ENCODE data around the gene IPO9.
"Not testable (repeated sequence)": the region's sequence is repeated elsewhere in the genome, so short reads cannot be mapped to it uniquely, and the experiment has no call there.

IPO9 gene

GRCh38 chr1:201810466-201811216, 18.3 kb upstream of the IPO9 start:
- no peak for DNase-seq

- no peak for DNase-seq
Measured at GRCh38 chr1:201813226-201813625, 15.7 kb upstream of the IPO9 start.

GRCh38 chr1:201816309-201816854, 12.6 kb upstream of the IPO9 start:
- DNase-seq = no peak

GRCh38 chr1:201818971-201819750, 9.8 kb upstream of the IPO9 start:
- no peak for DNase-seq

GRCh38 chr1:201820413-201820812, 8.5 kb upstream of the IPO9 start:
- DNase-seq = no peak

- no peak for DNase-seq
Measured at GRCh38 chr1:201825245-201825644, 3.7 kb upstream of the IPO9 start.

- DNase-seq = no peak
Measured at GRCh38 chr1:201826830-201827229, 2.1 kb upstream of the IPO9 start.

GRCh38 chr1:201827321-201828216, 1.4 kb upstream of the IPO9 start:
- DNase-seq = no peak

GRCh38 chr1:201828217-201828819, 639 bp upstream of the IPO9 start:
- no peak for DNase-seq

- no peak for DNase-seq
Measured at GRCh38 chr1:201831371-201831770, 2.4 kb downstream of the IPO9 start.

- no peak for DNase-seq
Measured at GRCh38 chr1:201834621-201835020, 5.7 kb downstream of the IPO9 start.

GRCh38 chr1:201838381-201838780, 9.4 kb downstream of the IPO9 start:
- no peak for DNase-seq

GRCh38 chr1:201839089-201839488, 10.1 kb downstream of the IPO9 start:
- DNase-seq = not testable (repeated sequence)

- no peak for DNase-seq
Measured at GRCh38 chr1:201840055-201840454, 11.1 kb downstream of the IPO9 start.

- no peak for DNase-seq
Measured at GRCh38 chr1:201840490-201840889, 11.5 kb downstream of the IPO9 start.

- DNase-seq = no peak
Measured at GRCh38 chr1:201841265-201841912, 12.4 kb downstream of the IPO9 start.

GRCh38 chr1:201842472-201843027, 13.6 kb downstream of the IPO9 start:
- no peak for DNase-seq

GRCh38 chr1:201845331-201846083, 16.6 kb downstream of the IPO9 start:
- DNase-seq = no peak

- no peak for DNase-seq
Measured at GRCh38 chr1:201847150-201847549, 18.2 kb downstream of the IPO9 start.

GRCh38 chr1:201848230-201848629, 19.3 kb downstream of the IPO9 start:
- no peak for DNase-seq
